ENCODE results near the gene PHF5A. TPM values are rescaled to one million over a fixed set of nuclear protein-coding genes. Genes with fewer than 3 reads are reported as not detected.

The PHF5A gene
- total RNA-seq, 1 donor from 2014 or later: 50.6 TPM

DNA sequence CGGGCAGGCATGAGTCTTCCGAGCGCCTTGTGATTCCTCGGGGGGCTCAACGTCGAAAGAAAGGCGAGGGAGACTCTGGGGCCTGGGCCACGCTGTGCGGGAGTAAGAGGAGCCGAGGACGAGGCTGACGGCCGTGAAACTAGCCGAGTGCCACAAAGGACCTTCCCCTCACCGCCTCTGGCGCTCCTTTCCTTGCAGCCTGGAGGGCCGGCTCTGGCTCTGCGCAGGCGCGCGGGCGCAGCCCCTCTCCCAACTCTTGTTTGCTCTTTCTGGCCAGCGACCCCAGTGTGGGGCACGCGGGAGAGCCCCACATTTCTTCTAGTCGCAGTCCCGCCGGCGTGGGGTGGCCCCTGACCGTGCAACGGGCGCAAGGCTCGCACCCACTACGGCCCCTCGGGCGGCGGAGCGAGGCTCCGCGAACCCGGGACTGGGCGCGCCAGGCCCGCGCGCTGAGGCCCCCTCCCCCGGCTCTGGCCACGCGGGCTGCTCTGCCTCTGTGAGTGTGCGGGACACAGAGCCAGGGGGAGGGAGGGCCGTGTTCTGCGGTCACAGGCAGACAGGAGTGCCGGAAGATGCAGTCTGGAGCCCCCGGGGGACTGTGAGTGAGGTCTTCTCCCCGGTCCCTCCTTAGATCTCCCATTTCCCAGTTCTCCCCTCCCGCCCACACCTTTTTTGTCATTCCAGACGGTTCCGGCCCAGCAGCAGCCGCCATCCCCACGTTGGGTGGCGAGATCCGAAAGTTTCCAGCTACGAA is 20.9 kb downstream of the PHF5A start:
- H3K27me3 ChIP-seq (ENCODE audit: control insufficient read depth, insufficient read depth, low read length): no peaks in the 10 kb centered on the region
- H3K36me3 ChIP-seq (ENCODE audit: control insufficient read depth, insufficient read depth, low read length): no peaks in the 10 kb centered on the region
- H3K4me3 ChIP-seq (ENCODE audit: low read depth, low read length): peak overlapping the region; percentile 81
- no peak for DNase-seq (ENCODE audit: low read depth)
- TF ChIP-seq, protein P1, sequence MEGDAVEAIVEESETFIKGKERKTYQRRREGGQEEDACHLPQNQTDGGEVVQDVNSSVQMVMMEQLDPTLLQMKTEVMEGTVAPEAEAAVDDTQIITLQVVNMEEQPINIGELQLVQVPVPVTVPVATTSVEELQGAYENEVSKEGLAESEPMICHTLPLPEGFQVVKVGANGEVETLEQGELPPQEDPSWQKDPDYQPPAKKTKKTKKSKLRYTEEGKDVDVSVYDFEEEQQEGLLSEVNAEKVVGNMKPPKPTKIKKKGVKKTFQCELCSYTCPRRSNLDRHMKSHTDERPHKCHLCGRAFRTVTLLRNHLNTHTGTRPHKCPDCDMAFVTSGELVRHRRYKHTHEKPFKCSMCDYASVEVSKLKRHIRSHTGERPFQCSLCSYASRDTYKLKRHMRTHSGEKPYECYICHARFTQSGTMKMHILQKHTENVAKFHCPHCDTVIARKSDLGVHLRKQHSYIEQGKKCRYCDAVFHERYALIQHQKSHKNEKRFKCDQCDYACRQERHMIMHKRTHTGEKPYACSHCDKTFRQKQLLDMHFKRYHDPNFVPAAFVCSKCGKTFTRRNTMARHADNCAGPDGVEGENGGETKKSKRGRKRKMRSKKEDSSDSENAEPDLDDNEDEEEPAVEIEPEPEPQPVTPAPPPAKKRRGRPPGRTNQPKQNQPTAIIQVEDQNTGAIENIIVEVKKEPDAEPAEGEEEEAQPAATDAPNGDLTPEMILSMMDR (IDR thresholded peaks at IDR 0.05; ENCODE audit: insufficient read depth, low read length, poor library complexity, severe bottlenecking): no peak

DNA sequence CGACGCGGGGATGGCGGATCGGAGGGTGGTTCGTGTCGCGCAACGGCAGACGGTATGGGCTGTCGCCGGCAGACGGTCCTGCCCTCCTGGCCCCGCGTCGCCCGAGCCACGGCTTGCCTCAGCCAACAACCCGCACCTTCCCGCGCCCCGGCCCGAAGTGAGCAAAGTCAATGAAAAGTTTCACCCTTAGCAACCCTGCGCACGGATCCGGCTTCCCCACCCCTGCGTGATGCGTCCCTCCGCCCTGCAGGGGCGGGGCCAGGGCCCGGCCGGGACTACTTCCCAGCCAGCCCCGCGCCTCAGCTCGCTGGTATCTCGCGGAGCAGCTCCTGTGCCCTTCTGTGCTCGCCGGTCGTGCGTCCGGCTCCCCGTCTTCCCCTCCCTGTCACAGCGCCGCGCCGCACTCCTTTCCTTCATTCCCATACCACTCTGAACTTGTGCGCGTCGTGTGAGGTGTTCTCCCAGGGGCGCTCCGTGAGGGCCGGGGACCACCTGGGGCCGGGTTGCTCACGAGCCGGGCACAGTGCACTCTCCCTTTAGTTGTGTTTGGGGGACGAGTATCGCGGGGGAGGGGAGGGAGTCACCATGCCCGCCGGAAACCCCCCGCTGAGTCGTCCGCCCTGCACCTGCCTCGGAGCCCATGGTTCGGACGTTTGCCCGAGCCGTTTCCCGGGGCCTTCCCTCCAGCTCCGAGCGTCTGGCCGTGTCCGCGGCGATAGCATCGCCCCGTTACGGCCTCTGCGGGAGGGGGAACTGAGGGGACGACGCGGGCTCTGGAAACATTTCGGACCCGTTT is 21.7 kb downstream of the PHF5A start, which contains the start of gene TOB2:
Gene TOB2, minus strand, starts transcription at position 163 of the 796 bp plus-strand sequence. CDS start 9,456 bp downstream, outside the sequence.
- peak; percentile 49 for DNase-seq (ENCODE audit: low read depth)
- TF ChIP-seq, protein P1 (IDR thresholded peaks at IDR 0.05; ENCODE audit: insufficient read depth, low read length, poor library complexity, severe bottlenecking): no peak
- no peaks in the 10 kb centered on the region for H3K36me3 ChIP-seq (ENCODE audit: control insufficient read depth, insufficient read depth, low read length)
- H3K27me3 ChIP-seq (ENCODE audit: control insufficient read depth, insufficient read depth, low read length): no peaks in the 10 kb centered on the region
- peak within 1 kb of the TSS; percentile 81 for H3K4me3 ChIP-seq (ENCODE audit: low read depth, low read length)

DNA sequence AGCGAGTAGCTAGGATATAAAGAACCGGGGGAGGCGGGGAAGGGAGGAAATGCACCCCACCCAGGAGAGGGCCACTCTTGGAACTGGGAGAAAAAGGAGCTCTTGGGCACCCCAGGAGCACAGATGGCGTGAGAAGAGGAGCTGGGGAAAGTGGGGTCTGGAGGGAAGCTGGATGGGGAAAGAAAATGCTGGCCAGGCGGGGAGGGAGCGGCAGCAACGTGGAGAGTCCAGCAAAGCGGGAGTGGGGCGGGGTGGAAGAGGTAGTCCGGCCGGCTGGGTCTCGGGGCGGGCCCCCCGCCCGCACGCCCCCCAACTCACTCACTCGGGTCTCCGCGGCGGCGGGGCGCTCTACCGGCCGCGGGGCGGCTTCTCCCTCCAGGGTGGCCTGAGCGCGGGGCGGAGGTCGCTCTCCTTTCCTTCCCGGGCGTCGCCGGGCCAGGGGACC is 22.4 kb downstream of the PHF5A start:
- Histone ChIP-seq H3K4me3 (ENCODE audit: low read depth, low read length) (peak overlapping the region; percentile 81), H3K36me3 (ENCODE audit: control insufficient read depth, insufficient read depth, low read length) (no peaks in the 10 kb centered on the region), H3K27me3 (ENCODE audit: control insufficient read depth, insufficient read depth, low read length) (no peaks in the 10 kb centered on the region)
- no peak for DNase-seq (ENCODE audit: low read depth)
- TF ChIP-seq, protein P1 (IDR thresholded peaks at IDR 0.05; ENCODE audit: insufficient read depth, low read length, poor library complexity, severe bottlenecking): no peak

DNA sequence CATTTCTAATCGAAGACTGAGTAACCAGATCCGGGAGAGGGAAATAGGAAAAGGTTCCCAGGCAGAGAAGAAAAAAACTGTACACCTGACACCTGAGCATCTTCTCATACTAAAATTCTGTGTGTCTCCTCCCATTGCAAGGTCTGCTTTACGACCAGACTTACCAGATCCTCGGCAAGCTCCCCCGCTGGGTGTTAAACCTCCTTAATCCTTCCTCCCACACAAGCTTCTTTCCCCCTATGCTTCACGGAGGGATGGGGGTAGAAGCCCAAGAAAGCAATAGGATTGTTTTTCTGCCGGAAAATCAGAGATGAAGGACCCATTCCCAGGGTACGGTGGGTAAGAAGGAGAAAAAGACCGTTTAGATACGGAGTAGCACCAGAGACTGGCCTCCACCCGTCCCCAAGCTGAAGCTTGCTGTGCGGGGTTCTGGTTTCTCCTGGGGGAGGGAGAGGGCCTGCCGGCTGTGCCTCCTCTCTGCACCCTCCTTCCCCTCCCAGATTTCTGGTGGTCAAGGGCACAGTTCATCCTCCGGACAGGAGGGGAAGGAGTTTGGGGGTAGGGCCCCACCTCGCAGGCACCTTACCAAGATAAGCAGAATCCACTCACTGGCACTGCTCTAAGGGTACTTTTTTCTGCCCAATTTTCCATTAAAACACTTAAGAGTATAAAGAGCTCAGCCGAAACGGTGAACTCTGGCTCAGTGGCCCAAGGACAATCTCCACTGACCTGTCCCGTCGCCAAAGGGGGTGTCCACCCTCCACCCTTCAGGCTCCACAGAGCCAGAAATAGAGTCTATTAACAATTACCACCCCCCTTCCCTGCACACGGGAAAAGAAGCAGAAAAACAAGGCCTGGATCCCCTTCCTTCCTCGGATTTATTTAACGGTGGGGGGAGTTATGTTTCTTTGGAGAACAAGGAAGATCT is 23.1 kb downstream of the PHF5A start:
- no peaks in the 10 kb centered on the region for H3K27me3 ChIP-seq (ENCODE audit: control insufficient read depth, insufficient read depth, low read length)
- H3K4me3 ChIP-seq (ENCODE audit: low read depth, low read length): peak overlapping the region; percentile 81
- H3K36me3 ChIP-seq (ENCODE audit: control insufficient read depth, insufficient read depth, low read length): no peaks in the 10 kb centered on the region
- TF ChIP-seq, protein P1 (IDR thresholded peaks at IDR 0.05; ENCODE audit: insufficient read depth, low read length, poor library complexity, severe bottlenecking): no peak
- DNase-seq (ENCODE audit: low read depth): no peak

DNA sequence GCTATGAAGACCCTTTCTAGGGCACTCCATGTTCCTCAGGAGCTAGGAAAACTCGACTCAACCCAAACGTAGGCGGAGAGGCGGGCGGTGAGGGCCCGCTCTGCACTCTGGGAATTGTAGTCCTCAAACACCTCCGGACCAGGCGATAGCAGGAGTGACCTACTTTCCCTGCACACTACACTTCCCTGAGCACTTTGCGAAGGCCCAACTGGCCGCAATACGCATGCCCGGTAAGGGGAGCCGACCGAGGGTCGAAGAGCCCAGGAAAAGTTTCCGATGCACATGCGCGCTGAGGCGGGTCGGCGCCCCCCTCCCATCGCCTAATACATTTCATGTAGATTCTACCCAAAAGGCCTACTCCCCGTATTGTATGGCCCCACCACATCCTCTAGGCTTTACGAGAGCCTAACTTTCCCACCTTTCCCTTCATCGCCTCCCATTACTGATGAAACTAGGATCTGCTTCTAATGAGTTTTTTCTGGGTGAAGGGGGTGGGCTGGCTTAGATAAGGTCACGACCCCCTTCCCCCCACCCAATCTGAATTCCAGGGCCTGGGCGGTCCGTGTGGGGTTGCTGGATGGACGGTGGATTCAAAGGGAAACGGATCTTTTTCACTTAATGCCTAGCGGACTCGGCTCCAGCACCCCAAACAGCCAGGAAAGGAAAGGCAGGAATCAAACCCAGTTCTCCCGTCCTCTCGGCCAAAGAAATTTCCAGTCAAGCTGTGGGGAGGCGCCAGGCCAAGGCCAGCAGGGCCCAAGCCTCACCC is 23.9 kb downstream of the PHF5A start:
- peak overlapping the region; percentile 81 for H3K4me3 ChIP-seq (ENCODE audit: low read depth, low read length)
- H3K27me3 ChIP-seq (ENCODE audit: control insufficient read depth, insufficient read depth, low read length): no peaks in the 10 kb centered on the region
- DNase-seq (ENCODE audit: low read depth): peak; percentile 92
- TF ChIP-seq, protein P1 (IDR thresholded peaks at IDR 0.05; ENCODE audit: insufficient read depth, low read length, poor library complexity, severe bottlenecking): no peak
- no peaks in the 10 kb centered on the region for H3K36me3 ChIP-seq (ENCODE audit: control insufficient read depth, insufficient read depth, low read length)
